Measurements from ENCODE around the gene CPM.
"Not testable (repeated sequence)": the region's sequence is repeated elsewhere in the genome, so short reads cannot be mapped to it uniquely, and the experiment has no call there.

The CPM gene

DNA sequence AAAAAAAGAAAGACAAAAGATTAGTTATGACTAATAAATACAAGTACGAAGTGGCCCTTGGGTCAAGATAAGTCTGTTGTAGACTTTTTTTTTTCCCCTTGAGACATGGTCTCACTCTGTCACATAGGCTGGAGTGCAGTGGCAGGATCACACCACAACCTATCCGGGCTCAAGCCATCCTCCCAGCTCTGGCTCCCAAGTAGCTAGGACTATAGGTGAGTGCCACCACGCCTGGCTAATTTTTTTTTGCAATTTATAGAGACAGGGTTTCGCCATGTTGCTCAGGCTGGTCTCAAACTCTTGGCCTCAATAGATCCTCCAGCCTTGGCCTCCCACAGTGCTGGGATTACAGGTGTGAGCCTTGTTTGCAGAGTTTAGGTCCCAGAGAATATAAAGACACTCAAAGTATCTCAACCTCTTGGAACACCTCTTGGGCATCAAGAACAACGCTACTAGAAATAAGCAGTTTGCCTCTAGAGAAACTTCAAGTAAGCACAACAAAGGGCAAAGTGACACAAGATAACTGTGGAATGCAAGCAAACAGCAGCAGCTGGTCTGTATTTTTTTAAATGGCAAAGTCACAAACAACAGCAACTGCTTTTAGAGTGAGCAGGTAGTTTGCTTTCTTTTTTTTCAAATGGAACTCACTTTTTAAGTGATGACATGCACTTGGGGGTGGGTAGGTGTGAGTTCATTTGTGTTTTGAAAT lies 128.9 kb downstream of the CPM start:
- no peak for DNase-seq

DNA sequence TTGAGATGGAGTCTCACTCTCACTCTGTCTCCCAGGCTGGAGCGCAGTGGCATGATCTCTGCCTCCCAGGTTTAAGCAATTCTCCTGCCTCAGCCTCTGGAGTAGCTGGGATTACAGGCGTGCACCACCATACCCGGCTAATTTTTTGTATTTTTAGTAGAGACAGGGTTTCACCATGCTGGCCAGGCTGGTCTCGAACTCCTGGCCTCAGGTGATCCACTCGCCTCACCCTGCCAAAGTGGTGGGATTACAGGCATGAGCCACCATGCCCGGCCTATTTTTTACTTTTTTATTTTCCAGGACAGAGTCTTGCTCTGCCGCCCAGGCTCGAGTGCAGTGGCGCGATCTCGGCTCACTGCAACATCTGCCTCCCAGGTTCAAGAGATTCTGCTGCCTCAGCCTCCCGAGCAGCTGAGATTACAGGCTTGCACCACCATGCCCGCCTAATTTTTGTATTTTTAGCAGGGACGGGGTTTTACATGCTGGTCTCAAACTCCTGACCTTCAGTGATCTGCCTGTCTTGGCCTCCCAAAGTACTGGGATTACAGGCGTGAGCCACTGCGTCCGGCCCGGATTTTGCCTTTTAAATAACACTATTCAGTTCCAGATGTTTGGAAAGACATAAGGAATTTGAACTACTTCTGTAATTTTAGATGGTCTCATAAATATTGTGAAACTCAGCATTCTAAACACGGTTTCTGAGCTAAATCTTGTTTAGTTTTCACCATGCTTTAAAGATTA lies 129.9 kb downstream of the CPM start:
- DNase-seq, result not testable (repeated sequence)

DNA sequence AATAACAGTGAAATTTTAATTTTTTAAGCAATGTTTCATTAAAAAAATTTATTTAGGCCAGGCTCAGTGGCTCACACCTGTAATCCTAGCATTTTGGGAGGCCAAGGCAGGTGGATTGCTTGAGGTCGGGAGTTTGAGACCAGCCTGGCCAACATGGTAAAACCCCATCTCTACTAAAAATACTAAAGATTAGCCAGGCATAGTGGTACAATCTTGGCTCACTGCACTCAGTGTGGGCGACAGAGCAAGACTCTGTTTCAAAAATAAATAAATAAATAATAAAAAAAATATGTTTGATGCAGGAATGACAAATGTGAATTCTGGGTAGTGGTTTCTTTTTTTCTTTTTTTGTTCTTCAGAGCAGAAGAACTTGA lies 130.6 kb downstream of the CPM start:
- DNase-seq, result not testable (repeated sequence)

All from T-helper 9 cell (primary cell).